A549 (cell line): Measurements from ENCODE around the gene FBLN1. TPM values are rescaled to one million over a fixed set of nuclear protein-coding genes. Genes with fewer than 3 reads are reported as not detected.

Source experiments
- ATAC-seq, 2 experiments: fragments of 200-7000 bp in 1 of 2; fragments of >200 bp in 1 of 2; cut with Nextera tagmentation in 1 of 2; cut with Tn5 transposase in 1 of 2; 3 replicates each; pipeline versions ENCODE4 v1.8.0 to v1.9.1; 2018 to 2020; ENCODE audit warnings: mild to moderate bottlenecking in 1 of 2, moderate library complexity in 1 of 2
- CTCF ChIA-PET: fragments of 300-600 bp; sonication (Branson Sonifier 250); formaldehyde crosslinking; extraction: SDS; loops from one replicate; lab custom pipeline; 2021; ENCODE audit warnings: antibody characterized with exemption, inconsistent platforms; lab: Yijun Ruan, JAX
- POLR2A ChIA-PET: fragments of 350-600 bp; formaldehyde crosslinking; extraction: SDS; loops from one replicate; lab custom pipeline; 2021; ENCODE audit warnings: antibody characterized with exemption, inconsistent platforms; lab: Yijun Ruan, JAX
- DNase-seq, 2 experiments: peaks; one replicate each; pipeline versions ENCODE4 v3.0.0 to v3.0.0-alpha.2; 2011 to 2016; ENCODE audit warnings: low read depth in 1 of 2, low spot score in 1 of 2
- FAIRE-seq: peaks from 2 replicates; lab custom pipeline; 2011; peaks lifted over from hg19 to GRCh38; lab: Jason Lieb, UNC
- H3K27ac ChIP-seq, 2 experiments: fragments of >200 bp; sonication (Bioruptor Twin); formaldehyde crosslinking; 3 replicates each; pipeline ENCODE4 v1.5.1; 2016 to 2017
- H3K4me1 ChIP-seq: fragments of >200 bp; sonication (Bioruptor Twin); formaldehyde crosslinking; 3 replicates; pipeline ENCODE4 v1.6.1; 2016
- H3K4me2 ChIP-seq: fragments of >200 bp; sonication (Bioruptor Twin); formaldehyde crosslinking; 3 replicates; pipeline ENCODE4 v1.6.1; 2016
- H3K4me3 ChIP-seq: fragments of >200 bp; sonication (Bioruptor Twin); formaldehyde crosslinking; 3 replicates; pipeline ENCODE4 v1.5.1; 2016
- H3K9me3 ChIP-seq: fragments of >200 bp; sonication (Bioruptor Twin); formaldehyde crosslinking; 3 replicates; pipeline ENCODE4 v1.6.1; 2016
- CBX2 ChIP-seq: fragments of 200-600 bp; sonication (generic); IDR thresholded peaks from 2 replicates; pipeline ENCODE4 v1.6.1; 2016; ENCODE audit warnings: low read depth, mild to moderate bottlenecking, borderline replicate concordance
- CEBPB ChIP-seq, 2 experiments: fragments of >200 bp in 1 of 2; sonication (Bioruptor Twin) in 1 of 2; formaldehyde crosslinking in 1 of 2; IDR thresholded peaks; 2 replicates each; pipeline ENCODE4 v1.6.1; 2012 to 2016
- CHD2 ChIP-seq: fragments of 150-350 bp; IDR thresholded peaks from 2 replicates; pipeline ENCODE4 v1.6.1; 2014; ENCODE audit warnings: low read length; ENCODE audit not compliant: partially characterized antibody
- CTCF ChIP-seq: fragments of >200 bp; sonication (Bioruptor Twin); formaldehyde crosslinking; IDR thresholded peaks from 3 replicates; pipeline ENCODE4 v1.5.1; 2016
- E2F6 ChIP-seq: IDR thresholded peaks from 2 replicates; pipeline ENCODE4 v1.6.1; 2012; ENCODE audit warnings: low read depth, borderline replicate concordance
- EHF ChIP-seq: fragments of 250-450 bp; sonication (Bioruptor Pico); IDR thresholded peaks from 2 replicates; pipeline ENCODE4 v1.5.0; 2020; ENCODE audit warnings: mild to moderate bottlenecking
- ELK1 ChIP-seq: fragments of 150-350 bp; IDR thresholded peaks from 2 replicates; pipeline ENCODE4 v1.6.1; 2014; ENCODE audit warnings: low read depth, mild to moderate bottlenecking, low read length
- EP300 ChIP-seq, 2 experiments: fragments of >200 bp; sonication (Bioruptor Twin); formaldehyde crosslinking; IDR thresholded peaks; 2 replicates in 1 of 2; 3 replicates in 1 of 2; pipeline ENCODE4 v1.6.1; 2016 to 2017
- ESRRA ChIP-seq: fragments of 150-350 bp; IDR thresholded peaks from 2 replicates; pipeline ENCODE4 v1.6.1; 2014; ENCODE audit warnings: mild to moderate bottlenecking, low read length, borderline replicate concordance
- HEYL ChIP-seq: fragments of 250-450 bp; sonication (Bioruptor Pico); IDR thresholded peaks from 2 replicates; pipeline ENCODE4 v1.8.0; 2021; ENCODE audit warnings: mild to moderate bottlenecking, moderate library complexity
- HOXA7 ChIP-seq: fragments of 250-450 bp; sonication (Bioruptor Pico); IDR thresholded peaks from 2 replicates; pipeline ENCODE4 v1.5.0; 2020; ENCODE audit warnings: mild to moderate bottlenecking, moderate library complexity
- HOXB5 ChIP-seq: fragments of 250-450 bp; sonication (Bioruptor Pico); IDR thresholded peaks from 2 replicates; pipeline ENCODE4 v1.5.0; 2020; ENCODE audit warnings: mild to moderate bottlenecking, moderate library complexity
- JUN ChIP-seq, 2 experiments: fragments of >200 bp; sonication (Bioruptor Twin); formaldehyde crosslinking; IDR thresholded peaks; 2 replicates in 1 of 2; 3 replicates in 1 of 2; pipeline ENCODE4 v1.6.1; 2016 to 2017
- KDM1A ChIP-seq: fragments of 200-600 bp; sonication (generic); IDR thresholded peaks from 2 replicates; pipeline ENCODE4 v1.6.1; 2016; ENCODE audit warnings: low read depth, mild to moderate bottlenecking
- MAFK ChIP-seq: fragments of 450-650 bp; IDR thresholded peaks from 2 replicates; pipeline ENCODE4 v1.6.1; 2014; ENCODE audit not compliant: partially characterized antibody
- NFE2L2 ChIP-seq: fragments of 150-350 bp; conservative IDR thresholded peaks from 2 replicates; pipeline ENCODE4 v1.6.1; 2014; ENCODE audit warnings: low read length
- NR3C1 ChIP-seq: fragments of >200 bp; sonication (Bioruptor Twin); formaldehyde crosslinking; IDR thresholded peaks from 3 replicates; pipeline ENCODE4 v1.6.1; 2017
- PBX3 ChIP-seq: IDR thresholded peaks from 2 replicates; pipeline ENCODE4 v1.6.1; 2012
- RAD21 ChIP-seq, 2 experiments: fragments of >200 bp in 1 of 2; sonication (Bioruptor Twin) in 1 of 2; formaldehyde crosslinking in 1 of 2; IDR thresholded peaks in 1 of 2; conservative IDR thresholded peaks in 1 of 2; 2 replicates in 1 of 2; 3 replicates in 1 of 2; pipeline ENCODE4 v1.6.1; 2012 to 2018; ENCODE audit warnings: inconsistent platforms in 1 of 2
- RARB ChIP-seq: fragments of 250-450 bp; sonication (Bioruptor Pico); IDR thresholded peaks from 2 replicates; pipeline ENCODE4 v1.8.0; 2021; ENCODE audit warnings: mild to moderate bottlenecking, moderate library complexity
- REST ChIP-seq: fragments of 200-600 bp; sonication (generic); IDR thresholded peaks from 2 replicates; pipeline ENCODE4 v1.6.1; 2016; ENCODE audit warnings: antibody characterized with exemption, mild to moderate bottlenecking, moderate library complexity
- RFX5 ChIP-seq: fragments of 450-650 bp; IDR thresholded peaks from 2 replicates; pipeline ENCODE4 v1.7.1; 2014; ENCODE audit warnings: antibody characterized with exemption, mild to moderate bottlenecking, moderate library complexity
- SMC3 ChIP-seq: fragments of >200 bp; sonication (Bioruptor Twin); formaldehyde crosslinking; IDR thresholded peaks from 3 replicates; pipeline ENCODE4 v1.6.1; 2018; ENCODE audit warnings: inconsistent platforms
- SREBF2 ChIP-seq: fragments of 450-650 bp; IDR thresholded peaks from 2 replicates; pipeline ENCODE4 v1.6.1; 2014; ENCODE audit warnings: mild to moderate bottlenecking, moderate library complexity
- ZNF302 ChIP-seq: fragments of 250-450 bp; sonication (Bioruptor Pico); IDR thresholded peaks from 2 replicates; pipeline ENCODE4 v1.9.0; 2021; ENCODE audit warnings: inconsistent platforms, mild to moderate bottlenecking, moderate library complexity
- WGBS: methylation state at CpG from one replicate; pipeline ENCODE4 v1.1.6; 2017; ENCODE audit errors: missing lambda C conversion rate; 5-methylcytosine and 5-hydroxymethylcytosine counted together
- polyA plus RNA-seq, 4 experiments: library from polyadenylated mRNA; depleted of rRNA in 3 of 4; stranded (reverse); fragments of >200 nt; fragmentation: RNase III in 1 of 4; extraction: RNeasy Plus Mini Kit Qiagen cat#74134 plus additional on column Dnase treatment in 1 of 4; gene quantifications; 2 replicates in 3 of 4; 3 replicates in 1 of 4; pipeline ENCODE4 v1.2.3, GENCODE V29; 2011 to 2017

The FBLN1 gene
- polyA plus RNA-seq, 2 of the 4 experiments (the other 2 are of a cell fraction), result 18.2 to 32.7 TPM

- TF ChIP-seq JUN (IDR thresholded peaks at IDR 0.05) (no peak), HEYL (no peak), HOXA7 (CRISPR knock-in tag) (no peak), CEBPB (IDR thresholded peaks at IDR 0.05) (no peak), EHF (CRISPR knock-in tag) (no peak), ZNF302 (no peak)
Measured at GRCh38 chr22:45532235-45532631, 29.6 kb downstream of the FBLN1 start (continued).

- no peak overlapping the region for H3K4me2 ChIP-seq
- 95% methylated on average over 12 of the region's 17 CpGs for WGBS
- DNase-seq, result no peak
- no peak for ATAC-seq
- ChIA-PET CTCF (interaction anchor here (1.1 to 1.3 kb wide), 2 partner anchors 19 to 20 kb away, joined by 3 read pairs; no protein-coding TSS in a partner anchor), POLR2A (no interaction called here)
- TF ChIP-seq E2F6 (no peak), NR3C1 (no peak), RFX5 (no peak), CHD2 (no peak), HOXA7 (CRISPR knock-in tag) (no peak), ESRRA (no peak), KDM1A (no peak), NFE2L2 (no peak), RARB (CRISPR knock-in tag) (no peak), MAFK (no peak), ELK1 (no peak), RAD21 (conservative IDR thresholded peaks at IDR 0.05 in 1 of 2, IDR thresholded peaks at IDR 0.05 in 1 of 2) (no peak), HOXB5 (CRISPR knock-in tag) (no peak), SREBF2 (no peak), SMC3 (no peak), PBX3 (no peak), EP300 (IDR thresholded peaks at IDR 0.05) (no peak), REST (no peak), CTCF (no peak), CBX2 (no peak)
- no peaks in the 10 kb centered on the region for H3K9me3 ChIP-seq
- no peak overlapping the region for H3K4me3 ChIP-seq
- FAIRE-seq, result no peak
- no peak overlapping the region for H3K27ac ChIP-seq
- H3K4me1 ChIP-seq, result no peaks in the 10 kb centered on the region
Measured at GRCh38 chr22:45533703-45534102, 31.0 kb downstream of the FBLN1 start.
